GM18951 (cell line): Measurements from ENCODE around the gene NEIL1.
"Not testable (repeated sequence)": the region's sequence is repeated elsewhere in the genome, so short reads cannot be mapped to it uniquely, and the experiment has no call there.

ENCODE experiments used
- POLR2A ChIP-seq: IDR thresholded peaks from 4 replicates; pipeline ENCODE4 v1.6.1; 2011; ENCODE audit warnings: mild to moderate bottlenecking; ENCODE audit not compliant: insufficient read length, insufficient read depth; ENCODE audit errors: extremely low read depth
- in situ Hi-C: fragments of 300-500 bp; cut with MboI; formaldehyde crosslinking; loops from one replicate; pipeline ENCODE4 v1.12.0; 2022; ENCODE audit warnings: low sequenced_read_pairs, mixed read lengths, inconsistent platforms; ENCODE audit not compliant: unreplicated experiment

NEIL1 gene

GRCh38 chr15:75347222-75348033 is 589 bp downstream of the NEIL1 start:
- TF ChIP-seq POLR2A = no peak
- in situ Hi-C loops = no loop called here

GRCh38 chr15:75348034-75348561 is 1.3 kb downstream of the NEIL1 start:
- in situ Hi-C loops = no loop called here
- no peak for TF ChIP-seq POLR2A

GRCh38 chr15:75348562-75349350 is 1.9 kb downstream of the NEIL1 start:
- in situ Hi-C loops = no loop called here
- TF ChIP-seq POLR2A = no peak

GRCh38 chr15:75349351-75349669 is 2.5 kb downstream of the NEIL1 start:
- in situ Hi-C loops = not testable (repeated sequence)

GRCh38 chr15:75349851-75350588 is 3.2 kb downstream of the NEIL1 start:
- in situ Hi-C loops = loop anchor here (25.0 kb wide), 1 partner anchor 312 kb away; no protein-coding TSS in a partner anchor
- TF ChIP-seq POLR2A = peak; percentile 19

- in situ Hi-C loops = loop anchor here (25.0 kb wide), 1 partner anchor 312 kb away; no protein-coding TSS in a partner anchor
- no peak for TF ChIP-seq POLR2A
Observed at GRCh38 chr15:75350601-75351361, 3.9 kb downstream of the NEIL1 start.

- in situ Hi-C loops = loop anchor here (25.0 kb wide), 1 partner anchor 310 kb away; no protein-coding TSS in a partner anchor
- no peak for TF ChIP-seq POLR2A
Observed at GRCh38 chr15:75352186-75353080, 5.6 kb downstream of the NEIL1 start.

GRCh38 chr15:75353604-75354003 is 6.8 kb downstream of the NEIL1 start:
- no peak for TF ChIP-seq POLR2A
- in situ Hi-C loops = loop anchor here (25.0 kb wide), 1 partner anchor 309 kb away; no protein-coding TSS in a partner anchor

GRCh38 chr15:75354454-75354853 is 7.6 kb downstream of the NEIL1 start:
- in situ Hi-C loops = loop anchor here (25.0 kb wide), 1 partner anchor 308 kb away; no protein-coding TSS in a partner anchor
- no peak for TF ChIP-seq POLR2A

GRCh38 chr15:75355369-75355768 is 8.5 kb downstream of the NEIL1 start:
- no peak for TF ChIP-seq POLR2A
- in situ Hi-C loops = loop anchor here (25.0 kb wide), 1 partner anchor 307 kb away; no protein-coding TSS in a partner anchor

- in situ Hi-C loops = loop anchor here (25.0 kb wide), 1 partner anchor 306 kb away; no protein-coding TSS in a partner anchor
- no peak for TF ChIP-seq POLR2A
Observed at GRCh38 chr15:75356006-75356405, 9.2 kb downstream of the NEIL1 start.

GRCh38 chr15:75356517-75356916 is 9.7 kb downstream of the NEIL1 start:
- no peak for TF ChIP-seq POLR2A

More at GRCh38 chr15:75356517-75356916, 9.7 kb downstream of the NEIL1 start:
- in situ Hi-C loops = loop anchor here (25.0 kb wide), 1 partner anchor 306 kb away; no protein-coding TSS in a partner anchor
